NCI-H82 (cell line): ENCODE measurements around the gene ICAM2.
A peak's percentile ranks its signal among the peaks of the same experiment; 100 is the strongest.
"Not testable (repeated sequence)": the region's sequence is repeated elsewhere in the genome, so short reads cannot be mapped to it uniquely, and the experiment has no call there.

Experiments used
- DNase-seq: peaks from one replicate; lab custom pipeline; 2025; lab: John Stamatoyannopoulos, UW

The ICAM2 gene

DNA sequence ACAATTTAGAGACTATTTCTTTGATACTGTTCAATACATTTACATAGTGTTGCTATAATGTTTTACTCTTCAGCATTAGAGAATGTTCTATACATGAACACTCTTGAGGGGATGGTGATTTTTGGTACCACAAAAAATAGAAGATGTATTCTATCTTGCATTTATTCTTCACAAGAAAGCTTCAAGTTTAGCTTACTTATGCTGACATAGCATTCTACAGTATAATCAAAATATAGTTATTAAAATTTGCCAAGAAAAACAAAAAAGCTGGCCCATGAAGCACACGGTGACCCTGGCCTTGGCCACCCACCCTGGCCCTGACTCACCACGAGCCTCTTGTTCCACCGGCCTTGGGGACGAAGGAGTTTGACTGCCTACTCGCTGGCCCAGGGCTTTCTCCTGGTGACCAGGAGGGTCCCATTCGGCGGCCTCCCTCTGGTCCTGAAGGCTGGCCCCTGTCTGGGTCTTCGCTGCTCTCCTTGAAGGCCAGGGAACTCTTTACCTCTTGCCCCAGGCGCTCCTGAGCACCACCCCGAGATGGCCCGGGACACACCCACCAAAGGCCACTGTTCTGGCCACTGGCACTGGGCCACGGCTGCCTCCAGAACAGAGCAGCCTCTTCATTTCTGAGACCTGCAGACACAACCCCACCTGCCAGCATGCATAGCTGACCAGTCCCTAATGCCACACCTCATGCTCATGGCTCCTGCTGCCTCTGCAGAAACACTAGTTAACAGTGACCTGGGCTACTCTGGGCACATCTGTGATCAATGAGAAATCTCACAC, 22.5 kb upstream of the ICAM2 start:
- no peak for DNase-seq

DNA sequence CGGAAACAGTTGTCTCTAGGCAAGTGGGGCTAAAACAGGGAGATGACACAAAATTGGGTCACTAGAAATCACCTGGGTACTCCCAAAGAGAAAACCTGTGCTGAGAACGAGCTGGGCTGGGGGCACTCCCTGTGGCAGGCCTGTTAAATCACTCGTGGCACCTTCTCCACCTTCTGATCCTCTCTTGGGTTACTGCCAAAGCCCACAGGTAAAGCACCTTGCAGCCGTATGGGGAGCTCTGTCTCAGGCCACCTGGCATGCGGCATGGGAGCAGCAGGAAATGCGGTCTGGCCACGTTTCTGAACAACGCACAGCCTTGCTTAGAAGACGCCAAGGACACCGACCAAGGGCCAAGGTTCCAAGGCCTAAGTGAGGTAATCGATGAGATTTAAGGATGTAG, 21.5 kb upstream of the ICAM2 start:
- no peak for DNase-seq

DNA sequence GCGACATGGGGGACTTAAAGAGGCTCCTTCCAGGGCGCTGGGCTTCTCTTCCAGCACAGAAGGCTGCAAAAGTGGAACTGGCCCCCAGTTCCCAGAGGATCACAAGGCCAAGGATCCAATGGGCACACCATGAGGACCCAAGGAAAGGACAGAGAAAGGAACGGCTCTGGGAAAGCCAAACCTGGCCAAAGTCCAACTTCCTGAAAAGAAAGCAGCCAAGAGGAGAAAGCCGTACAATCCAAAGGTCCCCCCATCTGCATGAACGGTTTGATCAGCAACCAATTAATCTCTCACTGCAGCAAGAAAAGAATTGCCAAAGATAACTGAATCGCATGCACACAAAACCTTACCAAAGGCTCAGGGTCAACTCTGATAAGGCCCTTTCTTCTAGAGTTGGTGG, 19.8 kb upstream of the ICAM2 start:
- DNase-seq = no peak

DNA sequence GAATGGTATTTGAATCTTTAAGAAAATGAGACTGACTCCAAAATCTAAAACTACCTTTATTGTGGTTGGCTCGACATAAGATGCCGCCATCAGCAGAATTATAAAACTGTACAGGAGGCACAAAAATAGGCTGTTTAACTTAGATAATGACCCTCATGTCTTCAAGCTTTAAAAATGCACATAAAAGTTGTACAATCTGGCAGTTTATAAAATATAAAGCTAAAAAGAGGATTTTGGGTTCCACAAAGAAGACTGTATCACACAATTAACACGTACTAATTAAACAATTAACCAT, 18.6 kb upstream of the ICAM2 start:
- DNase-seq = no peak

DNA sequence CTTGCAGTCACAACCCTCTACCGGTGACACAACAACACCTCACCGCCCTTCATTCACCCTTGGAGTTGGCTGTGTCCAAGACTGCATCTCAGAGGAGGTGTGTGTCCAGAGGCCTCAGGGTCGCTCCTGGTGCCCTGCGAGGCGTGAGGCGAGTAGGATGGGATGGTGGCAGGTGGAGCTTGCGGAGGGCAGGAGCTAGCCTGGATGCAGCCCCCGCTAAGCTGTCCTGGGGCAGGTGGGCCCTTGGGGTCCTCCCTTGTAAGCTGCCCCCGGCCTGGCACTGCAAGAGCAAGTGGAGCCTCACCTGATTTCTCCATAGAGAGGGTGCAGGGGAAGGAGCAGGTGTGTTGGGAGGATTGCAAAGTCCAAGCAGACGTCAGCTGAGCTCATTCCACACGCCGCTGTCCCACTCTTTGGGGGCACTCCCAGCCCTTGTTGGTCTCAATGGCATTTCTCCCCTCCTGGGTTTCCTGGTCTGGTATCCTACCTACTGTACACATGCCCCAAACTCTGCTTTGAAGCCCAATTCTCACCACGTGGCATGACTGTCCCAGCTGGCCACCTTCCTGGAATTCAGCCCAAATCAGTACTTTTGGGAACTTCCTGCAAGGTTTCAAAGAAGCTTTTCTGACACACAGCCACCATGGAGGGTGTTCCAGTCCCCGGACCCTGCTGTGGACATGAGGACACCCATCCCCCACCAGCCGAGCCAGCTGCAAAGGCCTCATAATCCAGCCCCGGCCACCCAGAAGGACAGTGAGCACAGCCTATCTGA, 18.1 kb upstream of the ICAM2 start:
- DNase-seq = no peak

DNA sequence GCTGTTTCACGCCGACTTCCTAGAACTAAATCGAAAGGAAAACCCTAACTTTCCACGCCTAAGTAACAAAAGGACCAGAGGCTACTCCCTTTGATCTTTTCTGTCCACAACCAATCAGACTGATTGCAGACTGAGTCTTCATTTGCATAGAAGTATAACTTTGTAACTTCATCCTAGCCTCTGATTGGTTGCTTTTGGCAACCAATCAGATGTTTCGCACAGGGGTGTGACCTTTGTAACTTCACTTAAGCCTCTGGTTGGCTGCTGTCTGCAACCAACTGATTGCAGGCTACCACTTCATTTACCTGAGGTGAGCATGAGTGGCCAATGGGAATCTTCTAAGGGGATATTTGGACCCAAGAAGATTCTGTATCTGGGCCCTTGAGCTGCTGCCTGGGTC, 17.4 kb upstream of the ICAM2 start:
- no peak for DNase-seq

DNA sequence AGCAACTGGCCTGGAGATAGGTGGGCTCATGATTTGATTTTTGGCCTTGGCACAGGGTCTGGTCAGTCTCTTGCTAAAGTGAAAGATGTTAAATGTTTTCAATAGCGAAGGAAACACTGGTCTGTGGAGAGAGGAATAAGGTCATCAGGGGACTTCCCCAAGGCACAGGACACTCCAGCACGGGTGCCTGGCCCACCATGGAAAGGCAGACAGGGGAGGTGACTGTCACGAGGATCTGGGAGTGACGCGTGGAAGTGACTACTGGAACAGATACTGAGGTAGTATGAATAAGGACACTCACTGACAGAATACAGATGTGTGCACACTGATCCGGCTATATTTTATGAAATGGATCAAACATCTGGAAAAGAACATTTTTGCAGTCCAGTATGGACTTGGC, 16.7 kb upstream of the ICAM2 start:
- no peak for DNase-seq

DNA sequence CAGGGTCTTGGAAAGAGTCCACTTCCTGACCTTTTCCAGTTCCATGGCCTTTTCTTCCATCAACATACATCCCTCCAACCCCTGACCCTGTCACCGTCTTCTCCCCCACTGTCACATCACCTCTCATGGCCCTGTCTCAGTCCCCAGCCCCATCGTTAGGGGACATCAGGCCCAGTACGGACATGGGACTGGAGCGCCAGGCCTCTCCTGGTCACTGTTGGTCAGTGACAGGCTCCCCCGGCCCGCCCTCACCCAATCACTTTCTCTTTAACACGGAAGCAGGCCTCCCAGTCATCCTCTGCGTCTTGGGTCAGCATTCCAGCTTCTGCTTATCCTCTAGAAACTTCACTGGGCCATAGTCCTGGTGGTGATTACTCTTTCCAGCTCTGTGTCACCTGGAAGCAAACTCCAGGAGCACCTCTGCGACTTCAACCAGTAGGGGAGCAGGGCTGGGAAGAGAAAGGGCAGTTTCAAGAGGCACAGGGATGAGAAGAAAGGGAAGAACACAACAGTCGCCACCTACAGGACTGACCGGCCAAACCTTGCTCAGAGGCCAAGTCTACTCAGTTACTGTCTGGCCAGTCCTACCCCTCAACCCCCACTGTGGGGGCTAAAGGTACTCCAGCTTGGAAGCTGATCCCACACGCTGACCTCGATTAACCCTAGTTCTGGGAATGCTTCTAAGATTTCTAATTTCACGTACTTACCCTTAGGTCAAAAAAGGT, 15.9 kb upstream of the ICAM2 start:
- peak; percentile 20 for DNase-seq

DNA sequence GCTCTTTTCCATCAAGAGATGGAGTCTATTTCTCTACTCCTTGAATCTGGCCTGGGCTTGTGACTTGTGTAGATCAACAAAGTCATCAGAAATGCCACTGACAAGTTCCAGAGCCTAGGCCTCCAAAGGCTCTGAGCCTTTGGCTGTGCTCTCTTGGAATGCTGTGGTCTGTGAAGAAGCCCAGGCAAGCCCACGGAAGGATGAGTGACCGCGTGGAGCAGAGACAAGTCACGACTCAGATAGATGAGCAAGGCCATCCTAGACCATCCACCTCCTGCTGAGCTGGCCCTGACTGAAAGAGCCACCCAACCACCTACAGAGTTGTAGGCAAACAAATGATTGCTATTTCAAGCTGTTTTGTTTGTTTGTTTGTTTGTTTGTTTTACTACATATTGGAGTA, 11.6 kb upstream of the ICAM2 start:
- DNase-seq = no peak

DNA sequence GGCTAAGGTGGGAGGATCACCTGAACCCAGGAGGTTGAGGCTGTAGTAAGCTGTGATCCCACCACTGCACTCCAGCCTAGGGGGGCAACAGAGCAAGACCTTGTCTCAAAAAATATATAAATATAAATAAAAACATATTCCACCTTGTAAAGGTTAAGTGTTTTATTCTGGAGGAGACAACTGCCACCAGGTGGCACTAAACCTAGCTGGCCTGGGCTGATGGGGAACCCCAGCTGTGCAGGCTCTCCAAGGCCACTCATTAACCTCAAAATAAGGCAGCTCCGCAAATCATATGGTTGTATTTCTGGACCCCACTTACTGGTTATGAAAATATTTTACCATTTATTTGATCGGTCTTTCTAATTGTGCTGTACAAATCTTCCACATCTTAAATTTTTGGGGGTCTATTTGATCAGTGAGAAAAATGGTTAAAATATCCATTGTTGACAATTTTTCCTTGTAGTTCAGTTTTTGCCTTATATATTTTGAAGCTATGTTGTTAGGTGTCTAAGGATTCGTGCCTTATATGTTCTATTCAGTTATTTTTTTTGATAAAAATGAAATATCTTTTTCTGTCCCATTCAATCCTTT, 8.5 kb upstream of the ICAM2 start:
- DNase-seq = peak; percentile 79

DNA sequence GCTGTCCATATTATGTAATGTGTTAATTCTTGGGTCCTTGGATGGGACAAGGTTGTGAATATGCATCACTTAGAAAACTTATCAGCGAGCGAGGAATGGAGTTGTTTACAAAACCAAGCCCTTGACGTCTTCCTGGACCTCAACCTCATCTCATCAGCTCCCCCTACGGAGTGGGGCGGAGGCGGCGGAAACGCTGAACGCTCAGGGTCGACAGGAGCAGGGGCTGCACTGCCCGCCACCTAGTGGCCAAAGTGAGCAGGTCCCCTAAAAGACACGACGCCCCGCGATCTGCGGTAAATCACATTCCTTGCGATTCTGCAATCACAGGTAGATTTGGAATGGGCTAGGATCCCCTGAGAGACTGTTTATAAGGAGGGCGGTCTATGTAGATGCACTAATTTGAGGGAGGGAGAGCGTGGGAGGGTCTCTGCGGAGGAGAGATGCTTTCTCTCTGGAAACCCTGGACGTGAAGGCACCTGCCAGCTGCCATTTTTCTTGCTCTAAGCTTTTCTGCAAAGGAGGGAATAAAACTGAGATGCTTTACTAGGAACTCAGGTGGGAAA, 5.4 kb upstream of the ICAM2 start:
- peak; percentile 94 for DNase-seq

DNA sequence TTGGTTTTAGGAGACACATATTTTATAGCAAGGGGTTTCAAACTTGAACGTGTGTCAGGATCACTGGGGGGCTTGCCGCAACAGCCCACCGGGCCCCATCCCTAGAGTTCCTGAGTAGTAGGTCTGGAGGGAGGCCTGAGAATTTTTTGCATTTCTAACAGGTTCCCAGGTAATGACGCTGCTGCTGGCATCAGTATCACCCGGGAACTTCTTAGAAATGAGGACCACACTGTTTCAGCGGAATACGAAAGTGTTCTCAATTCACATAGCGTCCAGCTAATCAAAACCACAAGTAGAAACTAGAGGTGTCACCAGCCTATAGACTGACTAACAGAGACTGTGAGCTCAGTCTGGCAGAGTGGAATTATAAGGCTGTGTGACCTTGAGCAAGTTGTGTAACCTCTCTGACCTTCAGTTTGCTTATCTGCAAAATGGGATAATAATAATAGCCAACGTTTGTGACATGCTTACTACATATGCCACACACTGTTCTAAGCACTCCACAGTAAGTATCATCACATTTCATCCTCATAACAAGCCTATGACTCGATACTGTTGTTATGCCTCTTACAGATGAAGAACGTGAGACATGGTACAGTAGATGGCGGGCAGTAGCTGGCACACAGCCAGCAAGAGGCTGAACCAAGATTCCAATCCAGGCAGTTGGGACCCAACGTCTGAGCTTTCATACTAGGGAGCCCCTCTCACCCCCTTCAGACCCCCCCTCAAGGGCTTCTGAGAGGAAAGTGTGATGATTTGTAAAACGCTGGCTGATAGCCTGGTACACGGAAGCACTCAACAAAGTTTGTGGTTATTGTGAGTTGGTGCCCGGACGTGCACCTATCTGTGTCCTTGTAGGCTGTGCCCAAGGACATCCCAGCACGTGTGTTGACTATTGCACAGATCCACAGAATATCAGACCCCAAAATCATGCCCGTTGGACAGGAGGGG, 4.6 kb upstream of the ICAM2 start:
- no peak for DNase-seq

DNA sequence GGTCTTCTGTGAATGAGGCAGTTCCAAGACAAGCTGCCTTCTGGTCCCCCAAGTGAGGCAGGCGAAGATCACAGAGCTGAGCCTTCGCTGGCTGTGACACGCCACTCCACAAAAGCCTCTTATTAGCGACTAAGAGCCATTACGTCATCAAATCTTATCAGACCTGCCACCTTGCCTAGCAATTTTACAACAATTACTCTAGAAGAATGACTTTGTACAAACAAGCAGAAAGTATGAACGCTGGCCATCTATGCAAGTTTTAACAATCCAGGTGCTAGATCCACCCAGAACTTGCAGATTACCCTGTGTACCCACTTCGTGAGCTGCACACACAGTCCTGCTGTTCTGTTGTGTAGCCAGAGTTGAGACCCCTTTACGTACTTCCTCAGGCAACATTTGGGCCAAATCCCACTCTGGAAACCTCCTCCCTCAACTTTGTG, 3.8 kb upstream of the ICAM2 start:
- DNase-seq = peak; percentile 76

DNA sequence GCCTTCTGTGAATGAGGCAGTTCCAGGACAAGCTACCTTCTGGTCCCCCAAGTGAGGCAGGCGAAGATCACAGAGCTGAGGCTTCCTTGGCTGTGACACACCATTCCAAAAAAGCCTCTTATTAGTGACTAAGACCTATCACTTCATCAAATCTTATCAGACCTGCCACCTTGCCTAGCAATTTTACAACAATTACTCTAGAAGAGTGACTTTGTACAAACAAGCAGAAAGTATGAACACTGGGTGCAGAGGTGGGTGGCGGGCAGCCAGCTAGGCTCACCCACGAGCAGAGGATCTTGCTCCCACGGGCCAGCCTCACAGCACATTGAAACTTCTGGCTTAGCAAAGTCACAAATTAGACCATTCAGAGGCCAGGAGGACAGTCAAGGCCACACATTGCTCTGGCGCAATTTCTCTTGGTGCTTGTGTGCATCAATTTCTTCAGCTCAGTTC, 2.2 kb upstream of the ICAM2 start:
- no peak for DNase-seq

DNA sequence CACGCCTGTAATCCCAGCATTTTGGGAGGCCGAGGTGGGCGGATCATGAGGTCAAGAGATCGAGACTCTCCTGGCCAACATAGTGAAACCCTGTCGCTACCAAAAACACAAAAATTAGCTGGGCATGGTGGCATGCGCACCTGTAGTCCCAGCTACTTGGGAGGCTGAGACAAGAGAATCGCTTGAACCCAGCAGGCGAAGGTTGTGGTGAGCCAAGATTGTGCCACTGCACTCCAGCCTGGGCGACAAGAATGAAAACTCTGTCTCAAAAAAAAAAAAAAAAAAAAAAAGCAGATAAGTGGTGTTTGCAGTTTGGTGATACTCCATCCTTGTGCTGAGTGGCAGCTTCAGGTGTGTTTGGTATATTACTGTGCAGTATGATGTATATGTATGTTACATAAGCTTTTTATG, 877 bp downstream of the ICAM2 start:
- not testable (repeated sequence) for DNase-seq

DNA sequence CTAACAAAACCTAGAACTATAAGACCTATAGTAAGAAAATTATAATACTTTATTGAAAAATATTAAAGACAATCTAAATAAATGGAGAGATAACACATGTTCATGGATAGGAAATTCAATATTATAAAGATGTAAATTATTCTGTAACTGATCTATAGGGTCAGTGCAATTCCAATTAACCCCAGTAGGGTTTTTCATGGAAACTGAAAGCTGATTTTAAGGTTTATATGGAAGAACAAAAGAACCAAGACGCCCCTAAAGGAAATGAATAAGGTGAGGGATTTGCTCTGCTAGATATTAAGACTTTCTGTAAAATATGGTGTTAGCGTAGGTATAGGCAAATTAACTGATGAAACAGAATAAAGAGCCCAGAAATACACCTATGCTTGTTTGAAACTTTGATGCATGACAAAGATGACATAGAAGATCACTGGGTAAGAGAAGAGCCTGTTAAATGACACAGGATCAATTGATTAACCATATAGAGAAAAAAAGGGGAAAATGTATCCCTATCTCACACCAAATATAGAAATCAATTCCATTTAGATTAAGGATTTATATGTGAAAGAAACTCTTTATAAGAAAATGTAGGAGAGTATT, 3.0 kb downstream of the ICAM2 start:
- no peak for DNase-seq

DNA sequence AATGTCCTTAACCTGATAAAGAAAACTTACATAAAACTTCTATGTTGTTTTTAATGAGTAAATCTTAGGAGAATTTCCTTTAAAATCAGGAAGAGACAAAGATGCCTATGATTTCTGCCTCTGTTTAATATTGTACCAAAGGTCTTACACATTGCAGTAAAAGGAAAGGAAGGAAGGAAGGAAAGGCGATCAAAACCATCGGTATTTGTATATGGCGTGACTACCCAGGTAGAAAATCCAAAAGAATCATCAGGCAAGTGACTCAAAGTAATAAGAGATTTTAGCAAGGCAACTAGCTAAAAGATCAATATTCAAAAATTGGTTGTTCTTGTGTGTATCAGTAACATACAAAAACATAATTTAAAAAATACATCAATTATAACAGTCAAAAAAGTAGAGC, 3.5 kb downstream of the ICAM2 start:
- no peak for DNase-seq

DNA sequence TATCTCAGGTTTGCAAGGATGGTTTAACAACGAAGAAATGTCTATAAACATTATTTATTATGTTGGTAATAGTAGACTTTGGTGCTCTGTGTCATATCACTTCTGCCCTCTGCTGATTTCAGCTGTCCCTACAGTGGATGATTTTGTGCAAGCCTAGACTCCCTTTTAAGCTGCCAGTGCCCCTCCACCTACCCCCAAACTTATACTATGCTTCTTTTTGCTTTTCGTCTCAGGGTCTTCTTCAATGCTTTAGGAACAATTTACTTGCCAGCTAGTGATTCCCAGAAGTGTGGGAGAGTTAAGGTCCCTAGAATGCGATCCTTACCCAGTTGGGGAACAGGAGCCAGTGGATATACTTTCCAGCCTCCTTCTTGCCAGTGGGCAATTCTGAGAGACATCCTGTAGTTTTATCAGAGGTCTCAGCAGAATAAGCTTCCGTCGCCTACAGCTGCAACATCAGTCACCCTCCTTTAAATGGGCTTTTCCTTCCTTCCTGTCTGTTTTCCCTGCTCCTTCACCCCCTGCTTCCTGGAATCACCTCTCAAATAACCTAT, 4.1 kb downstream of the ICAM2 start:
- DNase-seq = no peak

DNA sequence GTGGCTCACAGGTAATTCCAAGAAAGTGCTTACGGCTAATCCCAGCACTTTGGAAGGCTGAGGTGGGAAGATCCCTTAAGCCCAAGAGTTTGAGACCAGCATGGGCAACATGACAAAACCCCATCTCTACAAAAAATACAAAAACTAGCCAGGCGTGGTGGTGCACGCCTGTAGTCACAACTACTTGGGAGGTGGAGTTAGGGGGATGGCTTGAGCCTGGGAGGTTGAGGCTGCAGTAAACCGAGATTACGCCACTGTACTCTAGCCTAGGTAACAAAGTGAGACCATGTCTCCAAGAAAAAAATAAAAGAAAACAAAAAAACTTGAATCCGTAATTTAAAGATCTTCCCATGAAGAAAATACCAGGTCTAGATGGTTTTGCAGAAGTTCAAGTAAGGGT, 5.0 kb downstream of the ICAM2 start:
- DNase-seq = no peak
